GM12878 (cell line): Measurements from ENCODE around the gene RAB35. TPM values are rescaled to one million over a fixed set of nuclear protein-coding genes. Genes with fewer than 3 reads are reported as not detected.

Source experiments
- CBFB ChIP-seq: IDR thresholded peaks from 2 replicates; pipeline ENCODE4 v1.6.1; 2016; ENCODE audit warnings: antibody characterized with exemption, low read depth
- ESRRA ChIP-seq: IDR thresholded peaks from 2 replicates; pipeline ENCODE4 v1.6.1; 2012; ENCODE audit warnings: mild to moderate bottlenecking, low read length, improper control_type of control experiment
- MTA3 ChIP-seq: IDR thresholded peaks from 2 replicates; pipeline ENCODE4 v1.6.1; 2012; ENCODE audit warnings: low read length, inconsistent platforms, borderline replicate concordance
- NFYB ChIP-seq: IDR thresholded peaks from 2 replicates; pipeline ENCODE4 v1.6.1; 2011; ENCODE audit warnings: low read depth, mild to moderate bottlenecking, low read length, improper control_type of control experiment, moderate library complexity; ENCODE audit not compliant: insufficient read depth
- RAD51 ChIP-seq: fragments of 450-650 bp; IDR thresholded peaks from 2 replicates; pipeline ENCODE4 v1.6.1; 2016; ENCODE audit warnings: moderate library complexity, mild to moderate bottlenecking, inconsistent platforms
- STAT1 ChIP-seq: fragments of 450-650 bp; conservative IDR thresholded peaks from 2 replicates; pipeline ENCODE4 v1.6.1; 2014; ENCODE audit warnings: antibody characterized with exemption, mild to moderate bottlenecking
- ZNF384 ChIP-seq: IDR thresholded peaks from 2 replicates; pipeline ENCODE4 v1.6.1; 2012; ENCODE audit warnings: low read depth, mild to moderate bottlenecking, low read length, improper control_type of control experiment, borderline replicate concordance
- ZSCAN29 ChIP-seq: fragments of 450-650 bp; IDR thresholded peaks from 2 replicates; pipeline ENCODE4 v1.6.1; 2017; ENCODE audit warnings: mild to moderate bottlenecking, moderate library complexity
- polyA plus RNA-seq, 11 experiments: library from polyadenylated mRNA; depleted of rRNA in 4 of 11; unstranded in 6 of 11; stranded (reverse) in 5 of 11; fragments of >200 nt; fragmentation: Nextera tagmentation in 4 of 11; fragmentation: Illumina TruSeq in 1 of 11; extraction: Ambion mirVana in 4 of 11; extraction: Trizol in 1 of 11; gene quantifications; 1 replicate in 1 of 11; 2 replicates in 10 of 11; pipeline versions ENCODE4 v1.2.1 to v1.2.3, GENCODE V29; 2011 to 2016; ENCODE audit warnings: inconsistent platforms in 2 of 11, missing spikeins in 2 of 11, low read depth in 1 of 11
- total RNA-seq, 4 experiments: library from RNA; depleted of rRNA in 3 of 4; stranded (reverse); fragments of >200 nt in 3 of 4; fragmentation: Illumina TruSeq in 1 of 4; extraction: Trizol in 1 of 4; gene quantifications; 2 replicates each; pipeline versions ENCODE4 v1.2.1 to v1.2.3, GENCODE V29; 2013 to 2021
- TF ChIP-seq, protein P1 (sequence below): fragments of 450-650 bp; conservative IDR thresholded peaks from 2 replicates; pipeline ENCODE4 v1.6.1; 2017; ENCODE audit warnings: mild to moderate bottlenecking, moderate library complexity
- TF ChIP-seq, protein P2 (sequence below): IDR thresholded peaks from 2 replicates; pipeline ENCODE4 v1.6.1; 2011; ENCODE audit warnings: borderline replicate concordance, low read depth, mild to moderate bottlenecking, moderate library complexity, low read length; ENCODE audit not compliant: insufficient read depth, poor library complexity, severe bottlenecking
- TF ChIP-seq, protein P3 (sequence below): fragments of 450-650 bp; IDR thresholded peaks from 2 replicates; pipeline ENCODE4 v1.6.1; 2017; ENCODE audit warnings: antibody characterized with exemption, mild to moderate bottlenecking, moderate library complexity
- TF ChIP-seq, protein P4 (sequence below): IDR thresholded peaks from 2 replicates; pipeline ENCODE4 v1.6.1; 2012; ENCODE audit warnings: low read depth, low read length, improper control_type of control experiment
- TF ChIP-seq, protein P5 (sequence below): IDR thresholded peaks from 2 replicates; pipeline ENCODE4 v1.6.1; 2011; ENCODE audit warnings: low read depth, low read length, improper control_type of control experiment, borderline replicate concordance
- TF ChIP-seq, protein P6 (sequence below): fragments of 150-350 bp; IDR thresholded peaks from 2 replicates; pipeline ENCODE4 v1.6.1; 2014; ENCODE audit warnings: mild to moderate bottlenecking, low read depth, low read length
- TF ChIP-seq, protein P7 (sequence below): fragments of 450-650 bp; IDR thresholded peaks from 2 replicates; pipeline ENCODE4 v1.6.1; 2017; ENCODE audit warnings: borderline replicate concordance
- TF ChIP-seq, protein P8 (sequence below): IDR thresholded peaks from 2 replicates; pipeline ENCODE4 v1.6.1; 2011; ENCODE audit warnings: borderline replicate concordance, low read depth, mild to moderate bottlenecking, moderate library complexity, mixed read lengths, low read length; ENCODE audit not compliant: insufficient read depth; ENCODE audit errors: extremely low read length

Gene RAB35
- total and polyA plus RNA-seq, 10 of the 15 experiments (the other 5 are each of a cell fraction or from before 2014, with no cell fraction given) = 0.76 to 99.2 (median 43.8) TPM

DNA sequence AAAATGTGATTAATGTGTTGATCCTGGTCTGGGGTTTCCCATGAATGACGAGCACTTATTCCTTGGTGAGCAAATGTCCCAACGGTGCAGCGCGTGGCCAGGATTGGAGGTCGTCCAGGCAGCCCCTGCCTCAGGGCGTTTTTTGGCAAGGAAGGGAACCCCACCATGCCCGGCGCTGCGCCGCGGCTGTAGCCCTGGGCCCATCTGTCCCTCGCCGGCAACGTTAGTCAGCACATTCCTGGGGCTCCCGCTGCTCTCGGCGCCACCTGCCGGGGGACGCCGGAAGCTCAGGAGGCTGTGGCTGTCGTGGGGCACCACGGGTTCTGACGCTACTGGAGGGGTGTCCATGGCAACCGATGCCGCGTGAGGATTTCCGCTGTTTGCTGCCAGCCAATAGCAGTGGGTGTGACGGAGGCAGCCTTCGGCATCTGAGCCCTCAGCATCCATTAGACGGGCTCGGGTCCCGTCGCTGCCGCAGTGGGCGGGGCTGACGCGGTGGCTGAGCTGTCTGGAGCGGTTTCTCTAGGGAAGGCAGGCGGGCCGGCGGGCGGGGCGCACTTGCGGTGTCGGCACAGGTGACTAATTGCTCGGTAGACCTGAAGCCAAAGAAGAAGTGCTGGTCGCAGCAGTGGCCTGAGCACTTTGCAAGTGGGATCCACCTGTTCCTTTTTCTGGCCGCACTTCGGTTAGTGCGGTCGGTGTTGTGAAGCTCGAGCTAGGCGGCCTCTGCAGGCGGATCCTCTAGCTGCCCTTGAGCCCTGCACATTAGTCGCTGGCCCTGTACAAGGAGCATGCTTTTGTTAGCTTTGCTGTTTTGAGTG, 29.5 kb downstream of the RAB35 start (continued):
- TF ChIP-seq, protein P1, sequence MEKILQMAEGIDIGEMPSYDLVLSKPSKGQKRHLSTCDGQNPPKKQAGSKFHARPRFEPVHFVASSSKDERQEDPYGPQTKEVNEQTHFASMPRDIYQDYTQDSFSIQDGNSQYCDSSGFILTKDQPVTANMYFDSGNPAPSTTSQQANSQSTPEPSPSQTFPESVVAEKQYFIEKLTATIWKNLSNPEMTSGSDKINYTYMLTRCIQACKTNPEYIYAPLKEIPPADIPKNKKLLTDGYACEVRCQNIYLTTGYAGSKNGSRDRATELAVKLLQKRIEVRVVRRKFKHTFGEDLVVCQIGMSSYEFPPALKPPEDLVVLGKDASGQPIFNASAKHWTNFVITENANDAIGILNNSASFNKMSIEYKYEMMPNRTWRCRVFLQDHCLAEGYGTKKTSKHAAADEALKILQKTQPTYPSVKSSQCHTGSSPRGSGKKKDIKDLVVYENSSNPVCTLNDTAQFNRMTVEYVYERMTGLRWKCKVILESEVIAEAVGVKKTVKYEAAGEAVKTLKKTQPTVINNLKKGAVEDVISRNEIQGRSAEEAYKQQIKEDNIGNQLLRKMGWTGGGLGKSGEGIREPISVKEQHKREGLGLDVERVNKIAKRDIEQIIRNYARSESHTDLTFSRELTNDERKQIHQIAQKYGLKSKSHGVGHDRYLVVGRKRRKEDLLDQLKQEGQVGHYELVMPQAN = peak; percentile 79
- TF ChIP-seq, protein P2, sequence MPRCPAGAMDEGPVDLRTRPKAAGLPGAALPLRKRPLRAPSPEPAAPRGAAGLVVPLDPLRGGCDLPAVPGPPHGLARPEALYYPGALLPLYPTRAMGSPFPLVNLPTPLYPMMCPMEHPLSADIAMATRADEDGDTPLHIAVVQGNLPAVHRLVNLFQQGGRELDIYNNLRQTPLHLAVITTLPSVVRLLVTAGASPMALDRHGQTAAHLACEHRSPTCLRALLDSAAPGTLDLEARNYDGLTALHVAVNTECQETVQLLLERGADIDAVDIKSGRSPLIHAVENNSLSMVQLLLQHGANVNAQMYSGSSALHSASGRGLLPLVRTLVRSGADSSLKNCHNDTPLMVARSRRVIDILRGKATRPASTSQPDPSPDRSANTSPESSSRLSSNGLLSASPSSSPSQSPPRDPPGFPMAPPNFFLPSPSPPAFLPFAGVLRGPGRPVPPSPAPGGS = no peak
- TF ChIP-seq, protein P3, sequence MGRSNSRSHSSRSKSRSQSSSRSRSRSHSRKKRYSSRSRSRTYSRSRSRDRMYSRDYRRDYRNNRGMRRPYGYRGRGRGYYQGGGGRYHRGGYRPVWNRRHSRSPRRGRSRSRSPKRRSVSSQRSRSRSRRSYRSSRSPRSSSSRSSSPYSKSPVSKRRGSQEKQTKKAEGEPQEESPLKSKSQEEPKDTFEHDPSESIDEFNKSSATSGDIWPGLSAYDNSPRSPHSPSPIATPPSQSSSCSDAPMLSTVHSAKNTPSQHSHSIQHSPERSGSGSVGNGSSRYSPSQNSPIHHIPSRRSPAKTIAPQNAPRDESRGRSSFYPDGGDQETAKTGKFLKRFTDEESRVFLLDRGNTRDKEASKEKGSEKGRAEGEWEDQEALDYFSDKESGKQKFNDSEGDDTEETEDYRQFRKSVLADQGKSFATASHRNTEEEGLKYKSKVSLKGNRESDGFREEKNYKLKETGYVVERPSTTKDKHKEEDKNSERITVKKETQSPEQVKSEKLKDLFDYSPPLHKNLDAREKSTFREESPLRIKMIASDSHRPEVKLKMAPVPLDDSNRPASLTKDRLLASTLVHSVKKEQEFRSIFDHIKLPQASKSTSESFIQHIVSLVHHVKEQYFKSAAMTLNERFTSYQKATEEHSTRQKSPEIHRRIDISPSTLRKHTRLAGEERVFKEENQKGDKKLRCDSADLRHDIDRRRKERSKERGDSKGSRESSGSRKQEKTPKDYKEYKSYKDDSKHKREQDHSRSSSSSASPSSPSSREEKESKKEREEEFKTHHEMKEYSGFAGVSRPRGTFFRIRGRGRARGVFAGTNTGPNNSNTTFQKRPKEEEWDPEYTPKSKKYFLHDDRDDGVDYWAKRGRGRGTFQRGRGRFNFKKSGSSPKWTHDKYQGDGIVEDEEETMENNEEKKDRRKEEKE = no peak
- TF ChIP-seq, protein P4, sequence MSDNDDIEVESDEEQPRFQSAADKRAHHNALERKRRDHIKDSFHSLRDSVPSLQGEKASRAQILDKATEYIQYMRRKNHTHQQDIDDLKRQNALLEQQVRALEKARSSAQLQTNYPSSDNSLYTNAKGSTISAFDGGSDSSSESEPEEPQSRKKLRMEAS = peak; percentile 79; the same call in 1 of the 2 replicates
- TF ChIP-seq, protein P5, sequence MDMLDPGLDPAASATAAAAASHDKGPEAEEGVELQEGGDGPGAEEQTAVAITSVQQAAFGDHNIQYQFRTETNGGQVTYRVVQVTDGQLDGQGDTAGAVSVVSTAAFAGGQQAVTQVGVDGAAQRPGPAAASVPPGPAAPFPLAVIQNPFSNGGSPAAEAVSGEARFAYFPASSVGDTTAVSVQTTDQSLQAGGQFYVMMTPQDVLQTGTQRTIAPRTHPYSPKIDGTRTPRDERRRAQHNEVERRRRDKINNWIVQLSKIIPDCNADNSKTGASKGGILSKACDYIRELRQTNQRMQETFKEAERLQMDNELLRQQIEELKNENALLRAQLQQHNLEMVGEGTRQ = peak; percentile 39
- TF ChIP-seq ESRRA (no peak), ZNF384 (no peak; the same call in 1 of the 2 replicates), RAD51 (peak; percentile 54), NFYB (peak; percentile 93), CBFB (peak; percentile 26; the same call in 1 of the 2 replicates), MTA3 (no peak), STAT1 (no peak; the same call in 1 of the 2 replicates), ZSCAN29 (no peak)
- TF ChIP-seq, protein P6, sequence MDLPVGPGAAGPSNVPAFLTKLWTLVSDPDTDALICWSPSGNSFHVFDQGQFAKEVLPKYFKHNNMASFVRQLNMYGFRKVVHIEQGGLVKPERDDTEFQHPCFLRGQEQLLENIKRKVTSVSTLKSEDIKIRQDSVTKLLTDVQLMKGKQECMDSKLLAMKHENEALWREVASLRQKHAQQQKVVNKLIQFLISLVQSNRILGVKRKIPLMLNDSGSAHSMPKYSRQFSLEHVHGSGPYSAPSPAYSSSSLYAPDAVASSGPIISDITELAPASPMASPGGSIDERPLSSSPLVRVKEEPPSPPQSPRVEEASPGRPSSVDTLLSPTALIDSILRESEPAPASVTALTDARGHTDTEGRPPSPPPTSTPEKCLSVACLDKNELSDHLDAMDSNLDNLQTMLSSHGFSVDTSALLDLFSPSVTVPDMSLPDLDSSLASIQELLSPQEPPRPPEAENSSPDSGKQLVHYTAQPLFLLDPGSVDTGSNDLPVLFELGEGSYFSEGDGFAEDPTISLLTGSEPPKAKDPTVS = no peak
- TF ChIP-seq, protein P7, sequence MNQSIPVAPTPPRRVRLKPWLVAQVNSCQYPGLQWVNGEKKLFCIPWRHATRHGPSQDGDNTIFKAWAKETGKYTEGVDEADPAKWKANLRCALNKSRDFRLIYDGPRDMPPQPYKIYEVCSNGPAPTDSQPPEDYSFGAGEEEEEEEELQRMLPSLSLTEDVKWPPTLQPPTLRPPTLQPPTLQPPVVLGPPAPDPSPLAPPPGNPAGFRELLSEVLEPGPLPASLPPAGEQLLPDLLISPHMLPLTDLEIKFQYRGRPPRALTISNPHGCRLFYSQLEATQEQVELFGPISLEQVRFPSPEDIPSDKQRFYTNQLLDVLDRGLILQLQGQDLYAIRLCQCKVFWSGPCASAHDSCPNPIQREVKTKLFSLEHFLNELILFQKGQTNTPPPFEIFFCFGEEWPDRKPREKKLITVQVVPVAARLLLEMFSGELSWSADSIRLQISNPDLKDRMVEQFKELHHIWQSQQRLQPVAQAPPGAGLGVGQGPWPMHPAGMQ = peak; percentile 69
- TF ChIP-seq, protein P8, sequence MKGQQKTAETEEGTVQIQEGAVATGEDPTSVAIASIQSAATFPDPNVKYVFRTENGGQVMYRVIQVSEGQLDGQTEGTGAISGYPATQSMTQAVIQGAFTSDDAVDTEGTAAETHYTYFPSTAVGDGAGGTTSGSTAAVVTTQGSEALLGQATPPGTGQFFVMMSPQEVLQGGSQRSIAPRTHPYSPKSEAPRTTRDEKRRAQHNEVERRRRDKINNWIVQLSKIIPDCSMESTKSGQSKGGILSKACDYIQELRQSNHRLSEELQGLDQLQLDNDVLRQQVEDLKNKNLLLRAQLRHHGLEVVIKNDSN = peak; percentile 66
